Activated B cell treated with CpG ODN at 0.5 μM for 24 hours (primary cell): Measurements from ENCODE around the gene CA7. TPM values are rescaled to one million over a fixed set of nuclear protein-coding genes. Genes with fewer than 3 reads are reported as not detected.

Experiments used
- ATAC-seq: fragments of 200-7000 bp; cut with Tn5 transposase; one replicate; pipeline ENCODE4 v1.10.0; 2021; ENCODE audit warnings: low read depth, mild to moderate bottlenecking, moderate library complexity
- CTCF ChIA-PET: fragments of 350-600 bp; sonication (Branson Sonifier 250); formaldehyde crosslinking; loops from one replicate; lab custom pipeline; 2021; ENCODE audit warnings: antibody characterized with exemption; lab: Charles Lee
- POLR2A ChIA-PET: fragments of 350-600 bp; sonication (Branson Sonifier 250); formaldehyde crosslinking; loops from one replicate; lab custom pipeline; 2021; ENCODE audit warnings: antibody characterized with exemption; lab: Charles Lee
- DNase-seq: peaks from one replicate; pipeline ENCODE4 v3.0.0; 2022
- H3K27ac Mint-ChIP-seq: one replicate; pipeline ENCODE4 v1.8.0; 2020; ENCODE audit warnings: mixed read lengths
- H3K27me3 Mint-ChIP-seq: one replicate; pipeline ENCODE4 v1.8.0; 2021; ENCODE audit warnings: mixed read lengths
- H3K36me3 Mint-ChIP-seq: one replicate; pipeline ENCODE4 v1.8.0; 2021; ENCODE audit warnings: low read depth, mixed read lengths
- H3K4me1 Mint-ChIP-seq: one replicate; pipeline ENCODE4 v1.8.0; 2021; ENCODE audit warnings: mixed read lengths
- H3K4me3 Mint-ChIP-seq: one replicate; pipeline ENCODE4 v1.8.0; 2020; ENCODE audit warnings: mild to moderate bottlenecking, mixed read lengths
- H3K9me3 Mint-ChIP-seq: one replicate; pipeline ENCODE4 v1.8.0; 2020; ENCODE audit warnings: mixed read lengths
- intact Hi-C: fragments of 100-400 bp; cut with micrococcal nuclease; formaldehyde crosslinking; loops from one replicate; pipeline ENCODE4 v1.15.1; 2024
- total RNA-seq: library from RNA; stranded (reverse); gene quantifications from 2 replicates; pipeline ENCODE4 v1.2.3, GENCODE V29; 2022
- TF ChIP-seq, protein P1 (sequence below): fragments of 200-600 bp; IDR thresholded peaks from one replicate; pipeline ENCODE4 v1.8.0; 2022; ENCODE audit warnings: antibody characterized with exemption, mild to moderate bottlenecking

The CA7 gene
- total RNA-seq, 1 donor from 2014 or later: not detected

DNA sequence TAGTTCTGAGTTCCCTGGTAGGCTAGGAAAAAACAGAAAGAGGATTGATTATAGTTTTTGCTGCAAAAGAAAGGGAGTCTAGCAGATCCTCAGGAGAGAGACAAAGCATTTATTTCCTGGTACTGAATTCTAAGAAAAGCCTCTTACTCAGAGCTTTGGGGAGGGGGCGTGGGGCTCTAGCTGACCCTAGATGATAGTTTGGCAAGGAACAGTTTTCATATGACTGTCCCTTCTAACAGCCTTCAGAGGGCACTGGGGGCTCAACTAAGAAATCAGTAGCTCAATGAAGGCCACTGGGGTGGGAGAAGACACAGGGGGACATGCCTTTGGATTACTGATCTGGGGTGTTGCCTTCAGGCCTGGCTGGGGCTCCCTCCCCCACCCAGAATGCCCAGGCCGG, 4.0 kb downstream of the CA7 start:
- TF ChIP-seq, protein P1, sequence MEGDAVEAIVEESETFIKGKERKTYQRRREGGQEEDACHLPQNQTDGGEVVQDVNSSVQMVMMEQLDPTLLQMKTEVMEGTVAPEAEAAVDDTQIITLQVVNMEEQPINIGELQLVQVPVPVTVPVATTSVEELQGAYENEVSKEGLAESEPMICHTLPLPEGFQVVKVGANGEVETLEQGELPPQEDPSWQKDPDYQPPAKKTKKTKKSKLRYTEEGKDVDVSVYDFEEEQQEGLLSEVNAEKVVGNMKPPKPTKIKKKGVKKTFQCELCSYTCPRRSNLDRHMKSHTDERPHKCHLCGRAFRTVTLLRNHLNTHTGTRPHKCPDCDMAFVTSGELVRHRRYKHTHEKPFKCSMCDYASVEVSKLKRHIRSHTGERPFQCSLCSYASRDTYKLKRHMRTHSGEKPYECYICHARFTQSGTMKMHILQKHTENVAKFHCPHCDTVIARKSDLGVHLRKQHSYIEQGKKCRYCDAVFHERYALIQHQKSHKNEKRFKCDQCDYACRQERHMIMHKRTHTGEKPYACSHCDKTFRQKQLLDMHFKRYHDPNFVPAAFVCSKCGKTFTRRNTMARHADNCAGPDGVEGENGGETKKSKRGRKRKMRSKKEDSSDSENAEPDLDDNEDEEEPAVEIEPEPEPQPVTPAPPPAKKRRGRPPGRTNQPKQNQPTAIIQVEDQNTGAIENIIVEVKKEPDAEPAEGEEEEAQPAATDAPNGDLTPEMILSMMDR: no peak
- ATAC-seq: no peak
- ChIA-PET CTCF (interaction anchor here (1.3 to 1.4 kb wide), 2 partner anchors 18 to 20 kb away, joined by 4 to 5 read pairs; partner anchors contain the start of gene NAE1), POLR2A (no interaction called here)
- Mint-ChIP-seq H3K27ac (no peak overlapping the region), H3K4me3 (no peak overlapping the region), H3K27me3 (peaks cover 31% of the 10 kb centered on the region), H3K4me1 (peaks cover 13% of the 10 kb centered on the region), H3K9me3 (no peaks in the 10 kb centered on the region), H3K36me3 (no peaks in the 10 kb centered on the region)
- intact Hi-C loops: no loop called here
- no peak for DNase-seq

DNA sequence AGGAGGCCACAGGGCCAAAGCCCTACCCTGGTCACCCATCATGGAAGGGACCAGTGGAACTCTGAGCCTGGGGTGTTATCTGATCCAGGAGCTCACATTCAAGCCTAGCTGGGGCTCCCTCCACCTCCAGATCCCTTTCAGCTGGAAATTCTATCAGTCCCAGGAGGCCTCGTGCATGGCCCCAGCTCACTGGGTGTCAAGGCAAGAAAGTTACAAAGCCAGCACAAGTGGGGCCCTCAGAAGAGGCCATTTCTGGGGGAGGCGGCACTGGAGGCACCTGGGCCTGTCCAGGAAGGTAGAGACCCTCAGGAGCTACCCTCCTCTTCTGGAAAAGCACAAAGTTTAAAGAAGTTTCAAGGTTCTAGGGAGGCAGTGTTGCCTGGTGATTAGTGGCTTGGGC, 4.8 kb downstream of the CA7 start:
- intact Hi-C loops: no loop called here
- H3K4me3 Mint-ChIP-seq: no peak overlapping the region
- no peak overlapping the region for H3K27ac Mint-ChIP-seq
- peaks cover 10% of the 10 kb centered on the region for H3K4me1 Mint-ChIP-seq
- no peak for ATAC-seq
- H3K36me3 Mint-ChIP-seq: no peaks in the 10 kb centered on the region
- peaks cover 24% of the 10 kb centered on the region for H3K27me3 Mint-ChIP-seq
- no peak for DNase-seq
- POLR2A ChIA-PET: interaction anchor here (0.6 kb wide), 1 partner anchor 443 kb away, joined by 3 read pairs; no protein-coding TSS in a partner anchor
- CTCF ChIA-PET: interaction anchor here (1.3 to 1.4 kb wide), 2 partner anchors 18 to 19 kb away, joined by 4 to 5 read pairs; partner anchors contain the start of gene NAE1
- TF ChIP-seq, protein P1: no peak
- H3K9me3 Mint-ChIP-seq: no peaks in the 10 kb centered on the region

DNA sequence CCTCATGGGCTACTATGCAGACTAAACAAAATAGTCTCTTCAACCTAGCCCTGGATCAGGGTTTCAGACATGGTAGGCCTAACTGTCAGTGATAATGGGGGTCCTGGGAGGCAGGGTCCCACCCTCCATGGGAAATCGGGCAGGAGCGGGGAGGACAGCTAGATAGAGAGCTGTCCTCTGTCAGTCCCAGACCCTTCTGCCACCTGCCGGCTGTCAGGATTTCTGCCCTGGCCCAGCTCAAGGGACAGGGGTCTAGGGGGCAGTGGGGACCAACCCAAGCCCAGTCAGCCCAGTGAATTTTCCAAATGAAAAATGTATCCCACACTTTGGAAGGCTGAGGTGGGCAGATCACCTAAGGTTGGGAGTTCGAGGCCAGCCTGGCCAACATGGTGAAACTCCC, 5.3 kb downstream of the CA7 start:
- intact Hi-C loops: no loop called here
- CTCF ChIA-PET: interaction anchor here (1.3 to 1.4 kb wide), 2 partner anchors 18 to 19 kb away, joined by 4 to 5 read pairs; partner anchors contain the start of gene NAE1
- Mint-ChIP-seq H3K36me3 (no peaks in the 10 kb centered on the region), H3K4me3 (no peak overlapping the region), H3K9me3 (no peaks in the 10 kb centered on the region), H3K27ac (no peak overlapping the region), H3K4me1 (peaks cover 10% of the 10 kb centered on the region), H3K27me3 (peaks cover 24% of the 10 kb centered on the region)
- TF ChIP-seq, protein P1: no peak
- POLR2A ChIA-PET: no interaction called here
- no peak for ATAC-seq
- no peak for DNase-seq

DNA sequence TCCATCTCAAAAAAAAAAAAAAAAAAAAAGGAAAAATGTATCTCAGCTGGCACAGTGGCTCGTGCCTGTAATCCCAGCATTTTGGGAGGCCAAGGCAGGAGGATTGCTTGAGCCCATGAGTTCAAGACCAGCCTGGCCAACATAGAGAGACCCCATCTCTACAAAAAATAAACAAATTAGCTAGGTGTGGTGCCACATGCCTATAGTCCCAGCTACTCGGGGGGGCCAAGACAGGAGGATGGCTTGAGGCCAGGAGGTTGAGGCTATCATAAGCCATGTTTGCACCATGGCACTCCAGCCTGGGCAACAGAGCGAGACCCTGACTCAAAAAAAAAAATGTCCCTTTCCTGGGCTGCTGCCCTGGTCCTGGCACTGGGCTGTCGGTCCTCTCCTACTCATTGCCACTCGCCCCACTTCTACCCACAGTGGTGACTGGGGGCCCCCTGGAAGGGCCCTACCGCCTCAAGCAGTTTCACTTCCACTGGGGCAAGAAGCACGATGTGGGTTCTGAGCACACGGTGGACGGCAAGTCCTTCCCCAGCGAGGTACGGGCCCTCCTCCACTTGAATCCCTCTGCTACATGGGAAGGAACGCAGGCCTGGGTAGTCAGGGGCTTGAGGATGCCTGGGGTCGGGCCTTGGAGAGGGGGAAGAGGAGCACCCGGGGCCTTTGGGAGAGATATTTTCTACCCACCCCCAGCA, 6.1 kb downstream of the CA7 start:
- TF ChIP-seq, protein P1: no peak
- Mint-ChIP-seq H3K27me3 (peaks cover 19% of the 10 kb centered on the region), H3K9me3 (no peaks in the 10 kb centered on the region), H3K4me1 (peaks cover 6% of the 10 kb centered on the region), H3K36me3 (no peaks in the 10 kb centered on the region), H3K4me3 (no peak overlapping the region), H3K27ac (no peak overlapping the region)
- ATAC-seq: no peak
- CTCF ChIA-PET: no interaction called here
- DNase-seq: no peak
- intact Hi-C loops: no loop called here
- POLR2A ChIA-PET: no interaction called here

DNA sequence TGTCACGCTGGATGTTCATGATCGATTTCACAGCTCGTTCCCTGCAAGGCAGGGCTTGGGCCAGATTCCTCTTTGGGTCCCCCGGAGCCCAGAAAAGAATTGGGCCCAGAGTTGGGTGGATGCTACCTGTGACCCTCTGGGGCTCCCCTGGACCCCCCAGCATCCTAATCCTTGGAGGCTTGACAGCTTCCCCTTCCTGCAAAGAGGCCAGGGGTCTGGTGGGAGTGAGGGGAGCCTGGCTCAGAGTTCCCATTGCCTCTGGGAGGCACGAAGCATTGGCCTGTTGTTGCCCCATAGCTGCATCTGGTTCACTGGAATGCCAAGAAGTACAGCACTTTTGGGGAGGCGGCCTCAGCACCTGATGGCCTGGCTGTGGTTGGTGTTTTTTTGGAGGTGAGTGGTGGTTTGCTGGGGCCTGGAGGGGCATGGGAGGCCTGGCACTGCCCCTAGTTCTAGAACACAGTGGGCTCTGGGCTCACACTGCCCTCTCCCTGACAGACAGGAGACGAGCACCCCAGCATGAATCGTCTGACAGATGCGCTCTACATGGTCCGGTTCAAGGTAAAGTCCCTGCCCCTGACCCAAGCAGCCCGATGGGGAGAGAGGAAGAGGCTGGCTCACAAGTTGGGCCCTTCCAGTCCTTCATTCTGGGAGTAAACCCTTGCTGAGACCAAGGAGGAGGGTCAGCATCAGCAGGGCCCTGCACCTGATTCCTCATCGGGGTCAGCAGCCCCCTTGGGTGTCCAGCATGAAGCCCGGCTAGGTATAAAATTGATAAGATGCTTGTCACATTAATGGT, 7.2 kb downstream of the CA7 start:
- CTCF ChIA-PET: no interaction called here
- TF ChIP-seq, protein P1: no peak
- H3K4me3 Mint-ChIP-seq: no peak overlapping the region
- H3K9me3 Mint-ChIP-seq: no peaks in the 10 kb centered on the region
- no peak for ATAC-seq
- intact Hi-C loops: no loop called here
- POLR2A ChIA-PET: no interaction called here
- H3K4me1 Mint-ChIP-seq: no peaks in the 10 kb centered on the region
- DNase-seq: no peak
- H3K27me3 Mint-ChIP-seq: peaks cover 8% of the 10 kb centered on the region
- no peaks in the 10 kb centered on the region for H3K36me3 Mint-ChIP-seq
- H3K27ac Mint-ChIP-seq: peak overlapping the region; percentile 12
